SK-N-SH (cell line): Measurements from ENCODE around the gene PPDPF. TPM values are rescaled to one million over a fixed set of nuclear protein-coding genes. Genes with fewer than 3 reads are reported as not detected.

ENCODE experiments used
- CTCF ChIA-PET: fragments of 300-600, 350-600 bp; formaldehyde crosslinking; extraction: SDS; loops from one replicate; lab custom pipeline; 2021; lab: Yijun Ruan, JAX
- POLR2A ChIA-PET: fragments of 350-600 bp; sonication (Branson Sonifier 250); formaldehyde crosslinking; extraction: SDS; loops from one replicate; lab custom pipeline; 2020; ENCODE audit warnings: antibody characterized with exemption, inconsistent platforms; lab: Yijun Ruan, JAX
- DNase-seq: peaks from one replicate; pipeline ENCODE4 v3.0.0; 2012
- H2AFZ ChIP-seq: fragments of 200-600 bp; sonication (generic); 2 replicates; pipeline ENCODE4 v1.8.1; 2016; ENCODE audit warnings: antibody characterized with exemption, mild to moderate bottlenecking, low read depth
- H3F3A ChIP-seq: fragments of 200-600 bp; sonication (generic); replicated peaks from 2 replicates; pipeline ENCODE3; 2016; ENCODE audit warnings: antibody characterized with exemption, mild to moderate bottlenecking; ENCODE audit not compliant: insufficient read depth
- H3K27ac ChIP-seq, 2 experiments: fragments of 200-500 bp in 1 of 2; fragments of 200-600 bp in 1 of 2; sonication (Bioruptor generic) in 1 of 2; sonication (generic), shearing (Covaris generic) in 1 of 2; 2 replicates each; pipeline versions ENCODE4 v1.5.1 to v1.6.1; 2014 to 2016; ENCODE audit warnings: low read depth in 2 of 2, inconsistent platforms in 1 of 2, low read length in 1 of 2, mild to moderate bottlenecking in 1 of 2, mixed read lengths in 1 of 2
- H3K27me3 ChIP-seq: fragments of 200-600 bp; sonication (generic), shearing (Covaris generic); 2 replicates; pipeline ENCODE4 v1.6.1; 2016; ENCODE audit warnings: mixed run types; ENCODE audit not compliant: insufficient read depth
- H3K36me3 ChIP-seq, 2 experiments: fragments of 200-500 bp in 1 of 2; fragments of 200-600 bp in 1 of 2; sonication (Bioruptor generic) in 1 of 2; sonication (generic) in 1 of 2; replicated peaks in 1 of 2; 2 replicates each; pipeline versions ENCODE3 to v1.5.1; 2014 to 2016; ENCODE audit warnings: low read length in 1 of 2, mild to moderate bottlenecking in 1 of 2; ENCODE audit not compliant: insufficient read depth in 2 of 2, control insufficient read depth in 1 of 2
- H3K4me1 ChIP-seq, 2 experiments: fragments of 200-500 bp in 1 of 2; fragments of 200-600 bp in 1 of 2; sonication (Bioruptor generic) in 1 of 2; sonication (generic), shearing (Covaris generic) in 1 of 2; 2 replicates each; pipeline versions ENCODE4 v1.5.1 to v1.6.1; 2014 to 2016; ENCODE audit warnings: low read depth in 1 of 2, low read length in 1 of 2, mixed run types in 1 of 2; ENCODE audit not compliant: insufficient read depth in 2 of 2, control insufficient read depth in 1 of 2
- H3K4me2 ChIP-seq: fragments of 200-600 bp; sonication (generic), shearing (Covaris generic); 2 replicates; pipeline ENCODE4 v1.6.1; 2017; ENCODE audit warnings: mixed run types
- H3K4me3 ChIP-seq, 2 experiments: fragments of 200-500 bp in 1 of 2; fragments of 200-600 bp in 1 of 2; sonication (Bioruptor generic) in 1 of 2; sonication (generic), shearing (Covaris generic) in 1 of 2; 2 replicates each; pipeline versions ENCODE4 v1.5.1 to v1.8.1; 2014 to 2016; ENCODE audit warnings: low read depth in 2 of 2, inconsistent platforms in 1 of 2, low read length in 1 of 2, mild to moderate bottlenecking in 1 of 2, mixed read lengths in 1 of 2, moderate library complexity in 1 of 2
- H3K79me2 ChIP-seq: fragments of 200-600 bp; sonication (generic); 2 replicates; pipeline ENCODE4 v1.8.1; 2017; ENCODE audit warnings: mild to moderate bottlenecking; ENCODE audit not compliant: insufficient read depth
- H3K9ac ChIP-seq: fragments of 200-600 bp; sonication (generic); 2 replicates; pipeline ENCODE4 v1.6.1; 2017; ENCODE audit warnings: mixed run types
- H3K9me2 ChIP-seq: fragments of 200-600 bp; sonication (generic); 2 replicates; pipeline ENCODE4 v1.6.1; 2017; ENCODE audit warnings: mixed run types
- H3K9me3 ChIP-seq: fragments of 200-600 bp; sonication (generic); 2 replicates; pipeline ENCODE4 v1.6.1; 2017; ENCODE audit warnings: mixed run types, mild to moderate bottlenecking, moderate library complexity
- H4K20me1 ChIP-seq: fragments of 200-600 bp; sonication (generic); 2 replicates; pipeline ENCODE4 v1.6.1; 2017; ENCODE audit warnings: mild to moderate bottlenecking, mixed run types; ENCODE audit not compliant: insufficient read depth
- CHD2 ChIP-seq: fragments of 150-350 bp; IDR thresholded peaks from 2 replicates; pipeline ENCODE4 v1.6.1; 2018; ENCODE audit warnings: low read length; ENCODE audit not compliant: partially characterized antibody
- FOSL2 ChIP-seq: IDR thresholded peaks from 2 replicates; pipeline ENCODE4 v1.4.0; 2012; ENCODE audit warnings: low read depth, mild to moderate bottlenecking, moderate library complexity, borderline replicate concordance
- FOXJ3 ChIP-seq: sonication (generic); formaldehyde crosslinking; IDR thresholded peaks from 2 replicates; pipeline ENCODE4 v1.5.1; 2020; ENCODE audit warnings: mild to moderate bottlenecking, missing genetic modification reagents
- GATA2 ChIP-seq: sonication (generic); formaldehyde crosslinking; IDR thresholded peaks from 2 replicates; pipeline ENCODE4 v1.5.0; 2020; ENCODE audit warnings: mild to moderate bottlenecking, missing genetic modification reagents
- MAX ChIP-seq: IDR thresholded peaks from 2 replicates; pipeline ENCODE4 v1.4.0; 2012; ENCODE audit warnings: low read depth
- MXI1 ChIP-seq: IDR thresholded peaks from 2 replicates; pipeline ENCODE4 v1.6.1; 2012; ENCODE audit warnings: mild to moderate bottlenecking, low read depth, low read length, improper control_type of control experiment
- TCF12 ChIP-seq: IDR thresholded peaks from 2 replicates; pipeline ENCODE4 v1.4.0; 2012
- USF2 ChIP-seq: fragments of 150-350 bp; IDR thresholded peaks from 2 replicates; pipeline ENCODE4 v1.6.1; 2017; ENCODE audit warnings: antibody characterized with exemption, low read length, low read depth, borderline replicate concordance
- YY1 ChIP-seq: IDR thresholded peaks from 2 replicates; pipeline ENCODE4 v1.4.0; 2012; ENCODE audit warnings: low read depth, mild to moderate bottlenecking
- WGBS: methylation state at CpG from one replicate; pipeline ENCODE4 v1.1.6; 2017; ENCODE audit warnings: low lambda C conversion rate; 5-methylcytosine and 5-hydroxymethylcytosine counted together
- polyA plus RNA-seq, 3 experiments: library from polyadenylated mRNA; depleted of rRNA; stranded (reverse); fragments of >200 nt; gene quantifications; 2 replicates each; pipeline ENCODE4 v1.2.3, GENCODE V29; 2012

Gene PPDPF
- polyA plus RNA-seq, 1 of the 3 experiments (the other 2 are of a cell fraction), result 71.4 TPM

DNA sequence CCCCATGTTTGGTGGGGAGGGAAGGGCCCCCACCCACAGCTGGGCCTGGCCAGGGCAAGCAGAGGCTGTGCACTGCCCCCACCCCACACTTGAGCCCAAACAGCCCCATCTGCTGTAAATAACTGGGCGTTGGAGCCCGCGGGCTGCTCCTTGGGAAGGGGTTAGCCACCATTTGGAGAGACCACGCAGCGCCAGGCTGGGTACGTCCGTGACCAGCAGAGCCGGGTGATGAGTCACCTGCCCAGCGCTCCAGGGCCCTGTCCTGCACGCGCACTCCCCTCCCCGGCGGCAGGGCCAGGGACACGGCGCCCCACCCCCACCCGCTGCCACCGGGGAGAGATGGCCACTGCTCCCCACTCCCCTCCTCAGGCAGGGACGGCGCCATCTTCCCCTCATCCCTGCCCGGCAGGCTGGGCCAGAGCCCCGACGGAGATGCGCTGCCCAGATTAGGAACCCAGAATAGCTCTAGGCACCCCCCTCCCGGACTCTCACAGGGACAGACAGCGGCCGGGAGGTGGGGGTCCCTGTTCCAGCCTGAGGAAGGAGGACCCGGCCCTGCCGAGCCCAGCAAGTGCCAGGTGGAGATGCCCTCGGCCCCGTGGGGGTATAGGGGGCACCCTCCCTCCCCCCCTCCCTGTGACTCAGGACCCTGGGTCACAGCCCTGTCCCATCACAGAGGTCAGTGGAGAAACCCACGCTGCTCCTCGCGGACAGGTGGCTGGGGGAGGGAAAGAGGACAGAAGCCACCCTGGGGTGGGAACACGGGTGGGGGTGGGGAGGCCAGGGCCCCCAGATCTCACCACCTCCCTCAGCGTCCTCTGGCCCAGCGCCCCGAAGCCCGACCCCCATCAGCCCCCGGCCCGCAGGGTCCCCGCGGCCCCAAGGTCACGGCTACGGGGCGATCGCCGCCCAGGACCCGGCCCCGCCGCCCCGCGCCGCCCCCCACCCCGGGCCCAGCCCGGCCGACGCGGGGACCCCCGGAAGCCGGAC, 22.3 kb upstream of the PPDPF start:
- Histone ChIP-seq H4K20me1 (no peaks in the 10 kb centered on the region; the same call in 1 of the 2 replicates), H3F3A (peaks cover 7% of the 10 kb centered on the region), H3K9ac (no peak overlapping the region), H3K4me2 (peak overlapping the region; percentile 69), H3K79me2 (no peaks in the 10 kb centered on the region), H3K9me2 (no peaks in the 10 kb centered on the region), H3K9me3 (no peaks in the 10 kb centered on the region), H3K36me3 (peaks cover 0 to 6% of the 10 kb centered on the region in 2 experiments), H3K27ac (peak overlapping the region in 1 of 2 experiments; percentile 82; a peak in 2 of 4 replicates), H2AFZ (no peak overlapping the region), H3K4me3 (peak overlapping the region; percentile 52 to 53; a peak in 3 of 4 replicates), H3K4me1 (peaks cover 0 to 47% of the 10 kb centered on the region in 2 experiments; a peak in 1 of 4 replicates), H3K27me3 (no peaks in the 10 kb centered on the region)
- ChIA-PET CTCF (interaction anchor here (1.0 to 3.4 kb wide), 6 partner anchors 15 to 40 kb away, joined by 3 to 76 read pairs (median 27); partner anchors contain the start of genes PPDPF and PTK6), POLR2A (interaction anchor here (0.8 to 3.3 kb wide), 3 partner anchors 23 to 41 kb away, joined by 4 to 31 read pairs (median 10); partner anchors contain the start of gene PPDPF)
- WGBS, result 4% methylated on average over 16 of the region's 60 CpGs
- TF ChIP-seq MAX (peak; percentile 14; the same call in 1 of the 2 replicates), FOSL2 (peak; percentile 62; the same call in 1 of the 2 replicates), CHD2 (peak; percentile 51), YY1 (no peak), GATA2 (CRISPR knock-in tag) (peak; percentile 90), MXI1 (peak; percentile 67), TCF12 (peak; percentile 10; the same call in 1 of the 2 replicates), USF2 (no peak)
- DNase-seq, result peak; percentile 90

GRCh38 chr20:63498960-63499337, 21.6 kb upstream of the PPDPF start, which contains the start of gene EEF1A2:
EEF1A2 (minus strand) TSS chr20:63499083; CDS start chr20:63497763, 1,320 bp downstream.
- H2AFZ ChIP-seq, result no peak within 1 kb of the TSS
- peak within 1 kb of the TSS; percentile 69 for H3K4me2 ChIP-seq
- H3K4me1 ChIP-seq, result peaks cover 0 to 51% of the 10 kb centered on the region in 2 experiments; a peak in 1 of 4 replicates
- H3K4me3 ChIP-seq, result peak within 1 kb of the TSS; percentile 52 to 53
- no peaks in the 10 kb centered on the region for H3K9me3 ChIP-seq
- H3K27me3 ChIP-seq, result no peaks in the 10 kb centered on the region
- peak within 1 kb of the TSS in 1 of 2 experiments; percentile 82; a peak in 2 of 4 replicates for H3K27ac ChIP-seq
- no peaks in the 10 kb centered on the region; the same call in 1 of the 2 replicates for H4K20me1 ChIP-seq
- ChIA-PET POLR2A (no interaction called here), CTCF (interaction anchor here (1.1 kb wide), 1 partner anchor 28 kb away, joined by 3 read pairs; no protein-coding TSS in a partner anchor)
- no peaks in the 10 kb centered on the region for H3K79me2 ChIP-seq
- peaks cover 0 to 6% of the 10 kb centered on the region in 2 experiments for H3K36me3 ChIP-seq
- H3K9ac ChIP-seq, result no peak within 1 kb of the TSS
- TF ChIP-seq FOXJ3 (CRISPR knock-in tag), result no peak
- TF ChIP-seq MXI1, result 0 out of 2 replicates have a peak, but pooled peaks have one; percentile 6
- peaks cover 7% of the 10 kb centered on the region for H3F3A ChIP-seq
- under 1% methylated on average over 17 of the region's 58 CpGs for WGBS
- no peaks in the 10 kb centered on the region for H3K9me2 ChIP-seq
- DNase-seq, result peak; percentile 87
